Esophagus muscularis mucosa (tissue), 4 donors: ENCODE measurements around the gene THADA.

Source experiments
- CTCF ChIP-seq, 3 experiments: fragments of 200-600 bp in 2 of 3; fragments of 450-650 bp in 1 of 3; sonication (generic) in 2 of 3; IDR thresholded peaks; one replicate each; pipeline ENCODE4 v1.5.1; 2017 to 2019; ENCODE audit warnings: antibody characterized with exemption in 3 of 3, mild to moderate bottlenecking in 2 of 3, moderate library complexity in 1 of 3
- EP300 ChIP-seq: sonication (generic); formaldehyde crosslinking; IDR thresholded peaks from one replicate; pipeline ENCODE4 v1.6.1; 2017; ENCODE audit warnings: antibody characterized with exemption
- POLR2AphosphoS5 ChIP-seq, 2 donors: sonication (generic); formaldehyde crosslinking; IDR thresholded peaks; one replicate each; pipeline ENCODE4 v1.6.1; 2017; ENCODE audit warnings: antibody characterized with exemption in 2 of 2

GRCh38 chr2:43305012-43305411, 290.8 kb downstream of the THADA start:
- TF ChIP-seq CTCF (IDR thresholded peaks at IDR 0.05) (no peak), EP300 (no peak), POLR2AphosphoS5 (IDR thresholded peaks at IDR 0.05) (no peak)
